HCT116 (cell line): ENCODE results near the gene SPATC1L. TPM values are rescaled to one million over a fixed set of nuclear protein-coding genes. Genes with fewer than 3 reads are reported as not detected.

Experiments
- ATAC-seq: fragments of 200-7000 bp; cut with Tn5 transposase; 2 replicates; pipeline ENCODE4 v1.9.1; 2020; ENCODE audit warnings: mild to moderate bottlenecking, moderate library complexity
- BruUV-seq: library from RNA; stranded (reverse); fragments of 400-500 nt; replicated peaks from 2 replicates; lab custom pipeline; 2021; lab: Mats Ljungman, UMichigan
- CTCF ChIA-PET: fragments of 300-600 bp; sonication (Branson Sonifier 250); formaldehyde crosslinking; loops from one replicate; lab custom pipeline; 2021; ENCODE audit warnings: antibody characterized with exemption; lab: Charles Lee
- POLR2A ChIA-PET: fragments of 300-600, 350-600 bp; sonication (Branson Sonifier 250); formaldehyde crosslinking; loops from one replicate; lab custom pipeline; 2021; ENCODE audit warnings: antibody characterized with exemption; lab: Charles Lee
- RAD21 ChIA-PET, 2 experiments: fragments of 300-600 bp; sonication (Branson Sonifier 250); formaldehyde crosslinking; loops; one replicate each; lab custom pipeline; 2023; ENCODE audit warnings: low total read pairs in 2 of 2; ENCODE audit not compliant: uncharacterized antibody in 2 of 2, unreplicated experiment in 2 of 2, low non-redundant PET in 1 of 2; lab: Charles Lee
- DNase-seq: peaks from one replicate; pipeline ENCODE4 v3.0.0-alpha.2; 2010; ENCODE audit warnings: low read depth, low spot score
- H2AFZ ChIP-seq: fragments of 200-600 bp; shearing (Covaris generic), sonication (generic); 2 replicates; pipeline ENCODE4 v1.6.1; 2017; ENCODE audit warnings: low read depth, mixed run types, mixed read lengths, antibody characterized with exemption, low read length; ENCODE audit not compliant: poor library complexity, severe bottlenecking
- H3K27ac ChIP-seq: 2 replicates; pipeline ENCODE4 v1.5.1; 2012; ENCODE audit warnings: low read depth, low read length
- H3K27me3 ChIP-seq: fragments of 200-600 bp; sonication (generic); 2 replicates; pipeline ENCODE4 v1.6.1; 2016; ENCODE audit warnings: mixed run types, low read length, mixed read lengths; ENCODE audit not compliant: insufficient read depth
- H3K36me3 ChIP-seq, 2 experiments: fragments of 200-500 bp in 1 of 2; fragments of 200-600 bp in 1 of 2; sonication (Bioruptor generic) in 1 of 2; sonication (generic) in 1 of 2; 2 replicates each; pipeline versions ENCODE4 v1.5.1 to v1.6.1; 2014 to 2016; ENCODE audit warnings: low read length in 2 of 2, inconsistent platforms in 1 of 2, mixed read lengths in 1 of 2, mixed run types in 1 of 2; ENCODE audit not compliant: insufficient read depth in 2 of 2, control insufficient read depth in 1 of 2
- H3K4me1 ChIP-seq, 2 experiments: fragments of 200-600 bp in 1 of 2; sonication (generic) in 1 of 2; 2 replicates each; pipeline versions ENCODE4 v1.5.1 to v1.6.1; 2012 to 2017; ENCODE audit warnings: low read length in 2 of 2, inconsistent platforms in 1 of 2, mild to moderate bottlenecking in 1 of 2, mixed read lengths in 1 of 2, mixed run types in 1 of 2, moderate library complexity in 1 of 2; ENCODE audit not compliant: insufficient read depth in 2 of 2, control insufficient read depth in 1 of 2
- H3K4me2 ChIP-seq: fragments of 200-600 bp; sonication (generic); 2 replicates; pipeline ENCODE4 v1.6.1; 2017; ENCODE audit warnings: mixed run types, low read length, mixed read lengths
- H3K4me3 ChIP-seq, 2 experiments: fragments of 200-600 bp in 1 of 2; sonication (generic) in 1 of 2; replicated peaks in 1 of 2; 2 replicates each; pipeline ENCODE4 v1.5.1; 2011 to 2016; ENCODE audit warnings: low read length in 2 of 2, control low read depth in 1 of 2, low read depth in 1 of 2, mild to moderate bottlenecking in 1 of 2, mixed read lengths in 1 of 2, mixed run types in 1 of 2
- H3K79me2 ChIP-seq: fragments of 200-600 bp; sonication (generic); 2 replicates; pipeline ENCODE4 v1.6.1; 2017; ENCODE audit warnings: mild to moderate bottlenecking, mixed run types, low read length, moderate library complexity, mixed read lengths; ENCODE audit not compliant: insufficient read depth
- H3K9ac ChIP-seq: fragments of 200-600 bp; sonication (generic); 2 replicates; pipeline ENCODE4 v1.6.1; 2016; ENCODE audit warnings: low read length, mixed read lengths
- H3K9me2 ChIP-seq: fragments of 200-600 bp; sonication (generic), shearing (Covaris generic); 2 replicates; pipeline ENCODE4 v1.6.1; 2017; ENCODE audit warnings: mixed run types, mild to moderate bottlenecking, moderate library complexity; ENCODE audit not compliant: insufficient read depth
- H3K9me3 ChIP-seq, 2 experiments: fragments of 200-500 bp in 1 of 2; fragments of 200-600 bp in 1 of 2; sonication (Bioruptor generic) in 1 of 2; sonication (generic) in 1 of 2; 2 replicates each; pipeline ENCODE4 v1.6.1; 2014 to 2017; ENCODE audit warnings: low read length in 2 of 2, mixed read lengths in 2 of 2, inconsistent platforms in 1 of 2, low read depth in 1 of 2, mild to moderate bottlenecking in 1 of 2, mixed run types in 1 of 2, moderate library complexity in 1 of 2; ENCODE audit not compliant: control insufficient read depth in 1 of 2, insufficient read depth in 1 of 2
- H4K20me1 ChIP-seq: fragments of 200-600 bp; sonication (generic), shearing (Covaris generic); 2 replicates; pipeline ENCODE4 v1.6.1; 2017; ENCODE audit warnings: mixed run types, mild to moderate bottlenecking, moderate library complexity; ENCODE audit not compliant: insufficient read depth
- ATF3 ChIP-seq: IDR thresholded peaks from 2 replicates; pipeline ENCODE4 v1.6.1; 2012
- CBX3 ChIP-seq: IDR thresholded peaks from 2 replicates; pipeline ENCODE4 v1.6.1; 2012; ENCODE audit warnings: low read depth
- ELF1 ChIP-seq: IDR thresholded peaks from 2 replicates; pipeline ENCODE4 v1.6.1; 2012; ENCODE audit warnings: low read depth, borderline replicate concordance
- FOSL1 ChIP-seq: IDR thresholded peaks from 2 replicates; pipeline ENCODE4 v1.6.1; 2012; ENCODE audit warnings: low read depth
- RAD21 ChIP-seq: IDR thresholded peaks from 2 replicates; pipeline ENCODE4 v1.6.1; 2012; ENCODE audit warnings: low read depth, mild to moderate bottlenecking
- REST ChIP-seq: IDR thresholded peaks from 2 replicates; pipeline ENCODE4 v1.6.1; 2012; ENCODE audit warnings: low read depth
- TCF7L2 ChIP-seq: IDR thresholded peaks from 2 replicates; pipeline ENCODE4 v1.7.0; 2011; ENCODE audit warnings: borderline replicate concordance, inconsistent platforms; ENCODE audit not compliant: insufficient read depth, insufficient read length; ENCODE audit errors: extremely low read depth
- YY1 ChIP-seq: IDR thresholded peaks from 2 replicates; pipeline ENCODE4 v1.6.1; 2011; ENCODE audit warnings: low read length, low read depth, moderate library complexity, mild to moderate bottlenecking; ENCODE audit not compliant: insufficient replicate concordance; ENCODE audit errors: extremely low read depth
- intact Hi-C: fragments of 100-400 bp; cut with micrococcal nuclease; formaldehyde crosslinking; loops from 2 replicates; pipeline ENCODE4 v1.10.0; 2022
- total RNA-seq: library from RNA; stranded (reverse); gene quantifications from one replicate; pipeline ENCODE4 v1.2.1, GENCODE V29; 2021; ENCODE audit not compliant: unreplicated experiment

SPATC1L gene
- total RNA-seq, 1 experiment from 2014 or later: 1.3 TPM

GRCh38 chr21:46111857-46112724 lies 72.2 kb downstream of the SPATC1L start:
- Histone ChIP-seq H3K4me2 (no peak overlapping the region), H3K79me2 (no peaks in the 10 kb centered on the region), H3K4me1 (no peaks in the 10 kb centered on the region), H4K20me1 (no peaks in the 10 kb centered on the region), H3K9me2 (no peaks in the 10 kb centered on the region), H3K4me3 (no peak overlapping the region), H3K36me3 (peaks cover 6 to 18% of the 10 kb centered on the region in 2 experiments; a peak in 3 of 4 replicates), H2AFZ (no peak overlapping the region), H3K9ac (no peak overlapping the region), H3K27me3 (no peaks in the 10 kb centered on the region), H3K9me3 (peaks cover 3 to 7% of the 10 kb centered on the region in 2 experiments; a peak in 2 of 4 replicates), H3K27ac (no peak overlapping the region)
- POLR2A ChIA-PET: no interaction called here
- DNase-seq: no peak
- TF ChIP-seq TCF7L2 (no peak), RAD21 (no peak), ATF3 (no peak)
- BruUV-seq: TSS peak; percentile 56
- ATAC-seq: no peak
- CTCF ChIA-PET: no interaction called here
- RAD21 ChIA-PET: no interaction called here
- intact Hi-C loops: no loop called here

- ChIA-PET RAD21 (no interaction called here), CTCF (no interaction called here), POLR2A (no interaction called here)
- peaks cover 6 to 18% of the 10 kb centered on the region in 2 experiments; a peak in 3 of 4 replicates for H3K36me3 ChIP-seq
- H4K20me1 ChIP-seq: no peaks in the 10 kb centered on the region
- no peak overlapping the region for H3K9ac ChIP-seq
- H3K4me1 ChIP-seq: no peaks in the 10 kb centered on the region
- TF ChIP-seq YY1 (no peak), FOSL1 (no peak), ELF1 (no peak), REST (no peak), TCF7L2 (no peak), CBX3 (no peak)
- H3K9me2 ChIP-seq: no peaks in the 10 kb centered on the region
- BruUV-seq: no TSS peak
- no peaks in the 10 kb centered on the region for H3K27me3 ChIP-seq
- no peak overlapping the region for H3K4me2 ChIP-seq
- H3K9me3 ChIP-seq: peaks cover 3 to 7% of the 10 kb centered on the region in 2 experiments; a peak in 2 of 4 replicates
- no peak overlapping the region for H3K4me3 ChIP-seq
- no peaks in the 10 kb centered on the region for H3K79me2 ChIP-seq
- H3K27ac ChIP-seq: no peak overlapping the region
- DNase-seq (no peak), ATAC-seq (no peak)
- intact Hi-C loops: no loop called here
- H2AFZ ChIP-seq: no peak overlapping the region
These were observed 73.1 kb downstream of the SPATC1L start for GRCh38 chr21:46111193-46111571.
